Measurements from ENCODE around the gene LRRC26. TPM values are rescaled to one million over a fixed set of nuclear protein-coding genes. Genes with fewer than 3 reads are reported as not detected.

LRRC26 gene
- total RNA-seq, 1 donor: not detected

- no peak for TF ChIP-seq CTCF (IDR thresholded peaks at IDR 0.05; ENCODE audit: insufficient read depth, low read depth, low read length)
- H3K4me3 ChIP-seq (ENCODE audit: low read depth, low read length): no peak overlapping the region
- no peak for DNase-seq (ENCODE audit: low read depth)
Observed at GRCh38 chr9:137171149-137171900, 1.5 kb upstream of the LRRC26 start.

GRCh38 chr9:137170486-137171148, 766 bp upstream of the LRRC26 start:
- no peak for TF ChIP-seq CTCF (IDR thresholded peaks at IDR 0.05; ENCODE audit: insufficient read depth, low read depth, low read length)
- H3K4me3 ChIP-seq (ENCODE audit: low read depth, low read length): no peak overlapping the region
- DNase-seq (ENCODE audit: low read depth): no peak

GRCh38 chr9:137168904-137169856, 671 bp downstream of the LRRC26 start:
- no peak for TF ChIP-seq CTCF (IDR thresholded peaks at IDR 0.05; ENCODE audit: insufficient read depth, low read depth, low read length)
- H3K4me3 ChIP-seq (ENCODE audit: low read depth, low read length): peak overlapping the region; percentile 23
- DNase-seq (ENCODE audit: low read depth): peak; percentile 22

- TF ChIP-seq CTCF (IDR thresholded peaks at IDR 0.05; ENCODE audit: insufficient read depth, low read depth, low read length): no peak
- no peak for DNase-seq (ENCODE audit: low read depth)
- H3K4me3 ChIP-seq (ENCODE audit: low read depth, low read length): peak overlapping the region; percentile 9
Observed at GRCh38 chr9:137168573-137168903, 1.3 kb downstream of the LRRC26 start.

GRCh38 chr9:137167747-137168572, 1.9 kb downstream of the LRRC26 start:
- no peak for TF ChIP-seq CTCF (IDR thresholded peaks at IDR 0.05; ENCODE audit: insufficient read depth, low read depth, low read length)
- peak overlapping the region; percentile 9 for H3K4me3 ChIP-seq (ENCODE audit: low read depth, low read length)
- peak; percentile 40 for DNase-seq (ENCODE audit: low read depth)

GRCh38 chr9:137167277-137167746, 2.5 kb downstream of the LRRC26 start:
- TF ChIP-seq CTCF (IDR thresholded peaks at IDR 0.05; ENCODE audit: insufficient read depth, low read depth, low read length): no peak
- H3K4me3 ChIP-seq (ENCODE audit: low read depth, low read length): no peak overlapping the region
- no peak for DNase-seq (ENCODE audit: low read depth)

Data from fibroblast of villous mesenchyme (primary cell).